Caki2 (cell line): ENCODE data around the gene DGCR2. TPM values are rescaled to one million over a fixed set of nuclear protein-coding genes. Genes with fewer than 3 reads are reported as not detected.
"Not testable (repeated sequence)": the region's sequence is repeated elsewhere in the genome, so short reads cannot be mapped to it uniquely, and the experiment has no call there.

Experiments
- DNase-seq: peaks from one replicate; pipeline ENCODE4 v3.0.0-alpha.2; 2015; ENCODE audit warnings: low read depth
- in situ Hi-C: cut with HindIII; loops from 2 replicates; pipeline ENCODE4 v1.10.0; 2016; ENCODE audit warnings: low sequenced_read_pairs, low pct_unique_long_range_greater_than_20kb, mixed read lengths
- total RNA-seq: library from RNA; depleted of rRNA; stranded (reverse); fragments of >200 nt; shearing (Covaris generic); gene quantifications from 2 replicates; pipeline ENCODE4 v1.2.3, GENCODE V29; 2014; ENCODE audit warnings: low replicate concordance; rRNA removed

Gene DGCR2
- total RNA-seq, 1 experiment from 2014 or later = 72.3 TPM

DNA sequence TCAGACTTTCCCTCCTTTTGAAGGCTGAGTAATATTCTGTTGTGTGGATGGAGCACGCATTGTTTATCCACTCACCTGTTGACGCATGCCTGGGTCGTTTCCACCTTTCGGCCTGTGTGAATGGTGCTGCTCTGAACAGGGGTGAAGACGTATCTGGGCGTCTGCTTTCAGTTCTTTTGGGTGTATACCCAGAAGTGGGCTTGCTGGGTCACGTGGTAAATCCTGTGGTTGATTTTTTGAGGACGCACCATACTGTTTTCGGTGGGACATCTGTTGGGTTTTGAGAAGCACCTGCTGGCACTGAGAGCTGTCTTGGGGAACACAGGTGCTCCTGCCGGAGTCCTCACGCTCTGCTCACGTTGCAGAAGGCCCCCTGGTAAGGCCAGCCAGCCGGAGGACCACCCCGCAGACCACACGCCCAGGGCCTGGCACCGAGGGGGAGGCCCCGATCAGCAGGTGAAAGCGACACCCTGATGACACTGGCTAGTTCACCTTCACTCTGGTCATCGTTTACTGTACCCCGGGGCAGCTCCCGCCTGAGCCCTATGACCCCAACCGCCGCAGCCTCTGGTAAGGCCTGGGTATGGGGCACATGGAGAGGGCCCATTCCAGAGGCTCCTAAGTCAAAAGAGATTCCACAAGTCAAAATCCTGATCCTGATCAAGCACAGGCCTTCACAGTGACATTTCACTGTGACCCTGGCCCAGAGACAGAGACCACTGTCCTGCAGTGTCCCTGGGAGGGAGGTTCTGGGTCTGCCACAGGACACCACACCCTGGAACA, 131.7 kb downstream of the DGCR2 start:
- no peak for DNase-seq
- in situ Hi-C loops = no loop called here

DNA sequence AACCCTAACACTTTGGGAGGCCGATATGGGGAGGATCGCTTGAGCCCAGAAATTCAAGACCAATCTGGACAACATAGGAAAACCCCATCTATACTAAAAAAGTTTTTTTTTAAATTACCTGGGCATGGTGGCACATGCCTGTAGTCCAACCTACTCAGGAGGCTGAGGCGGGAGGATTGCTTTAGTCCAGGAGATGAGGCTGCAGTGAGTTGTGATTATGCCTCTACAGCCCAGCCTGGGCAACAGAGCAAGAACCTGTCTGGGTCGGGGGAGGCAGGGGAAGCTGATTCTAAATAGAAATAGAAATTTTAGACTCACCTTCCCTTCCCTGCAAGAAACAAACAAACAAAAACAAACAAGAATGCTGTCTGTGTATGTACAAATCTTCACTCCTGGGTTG, 133.3 kb downstream of the DGCR2 start:
- DNase-seq = no peak
- in situ Hi-C loops = no loop called here

DNA sequence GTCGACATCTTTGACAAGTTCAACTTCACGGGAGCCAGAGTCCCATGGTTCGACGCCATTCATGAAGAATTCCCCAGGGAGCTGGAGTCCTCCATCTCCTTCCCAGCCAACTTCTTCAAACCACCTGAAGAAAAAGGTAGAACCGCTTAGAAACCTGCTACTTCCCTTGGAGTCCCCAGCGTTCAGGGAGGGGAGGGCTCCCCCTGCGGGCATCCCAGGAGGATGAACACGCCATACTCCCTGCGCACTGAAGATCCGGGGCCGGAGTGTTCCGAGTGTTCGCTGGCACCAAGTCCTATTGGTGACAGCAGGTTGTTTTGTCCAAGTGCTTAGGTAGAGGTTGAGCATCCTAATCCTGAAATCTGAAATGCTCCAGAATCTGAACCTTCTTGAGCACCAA, 134.4 kb downstream of the DGCR2 start:
- in situ Hi-C loops = no loop called here
- DNase-seq = no peak

DNA sequence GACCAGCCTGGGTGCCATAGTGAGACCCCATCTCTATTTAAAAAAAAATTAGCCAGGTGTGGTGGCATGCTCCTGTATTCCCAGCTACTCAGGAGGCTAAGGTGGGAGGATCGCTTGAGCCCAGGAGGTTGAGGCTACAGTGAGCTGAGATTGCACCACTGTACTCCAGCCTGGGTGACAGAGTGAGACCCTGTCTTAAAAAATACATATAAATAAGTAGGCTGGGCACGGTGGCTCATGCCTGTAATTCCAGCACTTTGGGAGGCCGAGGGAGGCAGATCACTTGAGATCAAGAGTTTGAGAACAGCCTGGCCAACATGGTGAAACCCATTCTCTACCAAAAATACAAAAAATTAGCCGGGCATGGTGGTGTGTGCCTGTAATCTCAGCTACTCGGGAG, 135.1 kb downstream of the DGCR2 start:
- DNase-seq, in situ Hi-C loops: not testable (repeated sequence)

Other genes with a start within 250 kb of the DGCR2 start
- gene DGCR6, start 216.1 kb downstream of the DGCR2 start, total RNA-seq = 8.2 TPM in 1 of 2 replicates, not detected in the other
- 7.0 and 23.5 TPM in 2 replicates for gene PRODH, start 186.1 kb downstream of the DGCR2 start, total RNA-seq
- not detected in 2 replicates for gene TSSK2, start 8.9 kb upstream of the DGCR2 start, total RNA-seq
- 41.6 and 52.1 TPM in 2 replicates for gene ESS2, start 22.2 kb upstream of the DGCR2 start, total RNA-seq
- gene GSC2, start 27.9 kb upstream of the DGCR2 start, total RNA-seq = not detected in 2 replicates
- gene SLC25A1, start 56.3 kb upstream of the DGCR2 start, total RNA-seq = 67.9 and 123 TPM in 2 replicates
- 1.5 and 2.9 TPM in 2 replicates for gene CLTCL1, start 169.3 kb upstream of the DGCR2 start, total RNA-seq